ENCODE data around the gene RIPOR3.
A peak's percentile ranks its signal among the peaks of the same experiment; 100 is the strongest.
"Not testable (repeated sequence)": the region's sequence is repeated elsewhere in the genome, so short reads cannot be mapped to it uniquely, and the experiment has no call there.

Gene RIPOR3

DNA sequence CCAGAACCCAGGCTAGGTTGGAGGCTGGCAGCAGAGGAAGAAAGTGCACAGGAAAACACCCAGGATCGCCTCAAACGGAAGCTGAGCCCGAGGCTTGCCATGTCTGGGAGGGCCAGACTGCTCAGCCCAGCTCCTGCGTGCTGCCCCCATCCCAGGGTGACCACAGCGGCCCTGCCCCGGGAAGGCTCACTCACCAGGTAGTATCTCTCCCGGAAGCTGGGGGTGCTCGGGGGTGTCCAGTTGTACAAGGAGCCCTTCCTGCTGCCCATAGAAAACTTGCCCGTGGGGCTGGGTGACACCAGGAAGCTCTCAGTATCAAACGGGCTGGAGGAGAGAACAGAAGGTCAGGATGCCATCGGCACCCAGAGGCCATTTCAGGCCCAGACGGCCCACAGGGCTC is 86.9 kb downstream of the RIPOR3 start:
- DNase-seq = no peak

- no peak for DNase-seq
These were observed 88.8 kb downstream of the RIPOR3 start for GRCh38 chr20:50602432-50603088.

DNA sequence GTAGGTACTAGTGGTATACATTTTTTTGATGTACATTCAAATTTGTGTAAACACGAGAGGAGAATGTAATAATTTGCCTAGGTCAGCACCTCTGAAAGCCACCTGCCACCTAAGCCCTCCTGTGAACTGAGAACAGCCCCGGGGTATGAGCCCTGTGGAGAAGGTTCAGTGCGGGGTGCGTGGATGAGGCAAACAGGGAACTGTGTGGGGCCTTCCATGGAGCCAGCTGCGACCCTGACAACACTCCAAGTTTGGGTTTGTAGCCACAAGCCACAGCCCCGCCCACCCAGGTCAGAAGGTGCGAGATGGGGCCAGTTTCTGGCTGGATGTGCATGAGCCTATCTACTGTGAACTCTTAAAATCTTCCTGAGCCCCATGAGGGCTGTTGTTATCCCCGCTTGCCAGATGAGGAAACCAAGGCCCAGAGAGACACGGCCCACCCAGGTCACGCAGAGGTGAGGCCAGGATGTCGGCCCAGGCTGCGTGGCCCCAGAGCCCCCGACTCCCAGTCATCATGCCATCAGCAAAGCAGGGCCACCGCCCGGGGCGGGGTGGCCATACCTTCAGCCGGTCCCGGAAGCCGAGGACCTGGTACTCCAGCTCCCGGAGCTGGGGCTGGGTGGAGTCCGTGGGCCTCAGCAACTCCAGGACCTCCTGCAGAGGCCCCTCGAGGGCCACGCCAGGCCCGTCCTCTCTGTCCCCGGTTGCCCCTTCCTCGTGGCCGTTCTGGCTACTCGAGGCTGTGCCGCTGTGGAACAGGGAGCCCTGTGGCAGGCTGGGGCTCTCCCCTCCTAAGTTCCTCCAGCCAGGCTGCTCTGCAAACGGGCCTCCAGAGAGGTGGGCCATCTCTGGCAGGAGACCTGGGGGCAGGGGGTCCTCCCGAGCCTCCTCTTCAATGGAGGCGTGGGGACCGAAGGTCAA is 89.6 kb downstream of the RIPOR3 start:
- DNase-seq = no peak

DNA sequence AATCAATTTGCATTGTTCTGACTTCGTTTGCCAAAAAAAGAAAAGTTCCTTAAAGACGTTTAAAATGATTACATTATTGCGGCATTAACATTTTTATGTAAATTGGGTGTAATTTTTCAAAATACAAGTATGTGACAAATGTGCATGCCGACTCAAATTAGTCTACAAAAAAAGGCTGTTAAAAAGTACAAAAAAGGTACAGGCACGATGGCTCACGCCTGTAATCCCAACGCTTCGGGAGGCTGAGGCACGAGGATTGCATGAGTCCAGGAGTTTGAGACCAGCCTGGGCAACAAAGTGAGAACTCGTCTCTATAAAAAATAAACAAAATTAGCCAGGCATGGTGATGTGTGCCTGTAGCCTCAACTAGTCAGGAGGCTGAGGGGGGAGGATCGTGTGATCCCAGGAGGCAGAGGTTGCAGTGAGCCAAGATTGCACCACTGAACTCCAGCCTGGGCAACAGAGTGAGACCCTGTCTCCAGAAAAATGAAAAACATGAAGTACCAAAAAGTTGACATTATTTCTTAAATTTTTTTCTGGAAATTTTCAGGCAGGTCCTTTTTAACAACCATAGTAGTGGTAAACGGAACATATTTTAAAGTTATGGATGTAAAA is 91.0 kb downstream of the RIPOR3 start:
- no peak for DNase-seq

DNA sequence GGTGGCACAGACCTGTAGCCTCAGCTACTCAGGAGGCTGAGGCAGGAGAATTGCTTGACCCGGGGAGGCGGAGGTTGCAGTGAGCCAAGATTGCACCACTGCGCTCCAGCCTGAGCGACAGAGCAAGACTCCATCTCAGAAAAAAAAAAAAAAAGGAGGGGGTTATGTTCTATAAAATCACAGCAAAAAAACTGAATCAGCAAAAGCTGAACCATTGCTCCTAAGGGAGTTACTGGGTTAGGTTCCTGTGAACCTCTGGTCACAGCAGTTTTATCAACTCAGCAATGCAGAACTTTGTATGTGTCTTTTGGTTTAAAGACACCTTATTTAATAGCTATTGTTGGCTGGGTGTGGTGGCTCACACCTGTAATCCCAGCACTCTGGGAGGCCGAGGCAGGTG is 92.6 kb downstream of the RIPOR3 start:
- DNase-seq = not testable (repeated sequence)

DNA sequence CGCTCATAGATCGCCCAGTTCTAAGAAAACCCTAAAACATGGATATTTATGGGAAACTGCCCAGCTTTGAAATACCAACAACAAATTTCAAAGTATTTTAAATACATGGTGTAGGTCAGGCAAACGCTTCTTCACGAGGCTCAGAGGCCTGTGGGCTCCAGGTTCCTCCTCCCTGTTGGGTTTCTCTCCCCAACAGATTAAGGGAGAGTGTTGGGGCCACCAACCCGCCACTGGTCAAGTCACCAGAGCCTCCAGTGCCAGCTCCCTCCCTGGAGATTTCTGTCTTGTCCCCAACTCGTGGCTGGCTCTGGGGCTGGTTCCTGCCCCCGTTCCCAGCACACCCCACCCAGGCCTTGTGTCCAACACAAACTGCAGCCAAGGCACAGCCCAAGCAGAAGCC is 93.3 kb downstream of the RIPOR3 start:
- no peak for DNase-seq

DNA sequence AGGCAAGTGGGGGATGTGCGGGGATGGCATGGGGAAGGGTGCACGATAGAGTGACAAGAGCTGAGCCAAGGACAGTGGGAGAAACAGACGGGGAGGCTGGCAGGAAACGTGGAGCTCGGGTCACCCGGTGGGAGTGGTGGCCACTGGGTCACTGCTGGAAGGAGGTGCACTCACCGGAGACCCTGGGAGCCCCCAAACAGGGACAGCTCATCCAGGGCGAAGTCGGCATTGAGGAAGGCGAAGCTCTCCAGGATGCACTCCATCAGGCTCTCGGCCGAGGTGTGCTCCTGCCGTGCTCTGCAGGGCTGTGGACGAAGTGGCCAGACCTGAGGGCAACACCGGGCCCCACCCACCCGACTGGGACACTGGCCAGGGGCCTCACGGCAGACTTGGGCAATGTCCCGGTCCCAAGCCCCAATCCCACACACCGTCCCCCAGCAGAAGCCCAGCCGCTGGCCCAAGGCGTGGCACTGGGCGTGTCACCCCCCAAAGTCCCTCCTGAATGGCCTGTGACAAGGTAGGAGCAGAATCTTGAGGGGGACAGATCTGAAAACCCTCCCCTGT is 93.9 kb downstream of the RIPOR3 start:
- DNase-seq = no peak

- no peak for DNase-seq
These were observed 94.7 kb downstream of the RIPOR3 start for GRCh38 chr20:50596694-50597021.

GRCh38 chr20:50595988-50596693 is 95.2 kb downstream of the RIPOR3 start:
- no peak for DNase-seq

DNA sequence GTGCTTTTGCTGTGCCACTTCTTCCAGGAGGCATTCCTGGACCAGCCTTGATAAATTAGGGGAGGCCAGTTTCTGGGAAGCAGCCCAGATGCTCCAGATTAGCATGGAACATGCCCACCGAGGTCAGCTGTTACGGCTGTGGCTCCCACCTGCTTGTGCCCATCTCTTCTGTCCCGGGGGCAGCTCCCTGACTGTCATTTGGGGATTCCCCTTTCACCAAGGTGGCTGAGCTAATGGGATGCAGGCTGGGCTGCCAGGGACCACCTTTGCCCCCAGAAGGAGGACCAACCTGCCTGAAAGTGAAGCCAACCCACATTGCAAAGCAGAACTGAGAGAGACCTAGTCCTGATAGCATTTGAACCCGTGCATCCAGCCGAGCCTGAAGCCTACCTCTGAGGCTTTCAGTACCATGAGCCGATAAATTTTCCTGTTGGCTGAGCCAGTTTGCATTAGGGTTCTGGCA is 95.9 kb downstream of the RIPOR3 start:
- DNase-seq = no peak

- peak; percentile 30 for DNase-seq
These were observed 96.5 kb downstream of the RIPOR3 start for GRCh38 chr20:50594591-50595432.

DNA sequence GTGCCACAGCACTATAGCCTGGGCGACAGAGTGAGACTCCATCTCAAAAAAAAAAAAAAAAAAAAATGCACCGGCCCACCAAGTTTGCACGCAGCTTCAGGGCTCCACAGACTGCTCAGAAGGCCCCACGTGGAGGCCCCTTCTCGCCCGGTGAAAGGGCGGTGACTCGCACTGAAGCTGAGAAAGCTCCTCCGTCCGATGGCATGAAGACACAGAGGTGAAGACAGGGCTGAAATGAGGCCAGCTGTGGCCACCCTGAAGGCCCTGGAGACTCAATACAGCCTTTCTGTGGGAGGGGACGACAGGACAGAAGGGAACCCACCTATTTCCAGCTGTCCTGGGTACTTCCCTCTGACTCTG is 97.1 kb downstream of the RIPOR3 start:
- no peak for DNase-seq

- DNase-seq = no peak
These were observed 98.4 kb downstream of the RIPOR3 start for GRCh38 chr20:50593005-50593335.

DNA sequence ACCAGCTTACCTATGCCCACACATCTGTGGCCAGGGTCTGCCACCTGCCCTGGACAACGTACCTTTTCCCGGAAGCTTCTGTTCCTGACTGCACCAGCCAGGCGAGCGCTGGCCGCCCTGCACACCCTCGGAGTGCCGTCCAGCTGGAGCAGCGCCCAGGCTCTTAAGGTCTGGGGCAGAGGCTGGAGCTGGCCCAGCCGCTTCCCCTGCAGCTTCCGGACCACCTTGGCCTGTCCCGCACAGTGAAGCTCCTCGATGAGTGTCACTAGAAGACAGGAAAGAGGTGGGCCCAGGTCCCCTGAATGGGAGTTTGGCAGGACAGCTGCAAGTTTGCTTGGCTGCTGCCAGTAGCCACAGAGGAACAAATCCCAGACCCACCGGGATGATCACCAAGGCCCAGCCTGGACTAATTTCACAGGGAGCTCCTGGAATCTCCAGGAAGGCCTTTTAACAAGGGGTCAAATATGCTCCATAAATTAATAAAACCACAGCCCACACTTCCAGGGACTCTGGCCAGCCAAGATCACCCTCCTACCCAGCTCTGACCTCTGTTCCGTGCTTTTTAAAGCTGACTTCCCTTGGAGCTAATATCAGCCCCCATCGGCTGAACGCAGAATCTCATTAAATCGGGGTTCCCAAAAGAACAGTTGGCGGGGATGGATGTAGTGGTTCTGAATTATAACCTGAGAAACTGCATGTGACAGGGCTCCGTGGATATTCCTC is 98.9 kb downstream of the RIPOR3 start:
- no peak for DNase-seq

DNA sequence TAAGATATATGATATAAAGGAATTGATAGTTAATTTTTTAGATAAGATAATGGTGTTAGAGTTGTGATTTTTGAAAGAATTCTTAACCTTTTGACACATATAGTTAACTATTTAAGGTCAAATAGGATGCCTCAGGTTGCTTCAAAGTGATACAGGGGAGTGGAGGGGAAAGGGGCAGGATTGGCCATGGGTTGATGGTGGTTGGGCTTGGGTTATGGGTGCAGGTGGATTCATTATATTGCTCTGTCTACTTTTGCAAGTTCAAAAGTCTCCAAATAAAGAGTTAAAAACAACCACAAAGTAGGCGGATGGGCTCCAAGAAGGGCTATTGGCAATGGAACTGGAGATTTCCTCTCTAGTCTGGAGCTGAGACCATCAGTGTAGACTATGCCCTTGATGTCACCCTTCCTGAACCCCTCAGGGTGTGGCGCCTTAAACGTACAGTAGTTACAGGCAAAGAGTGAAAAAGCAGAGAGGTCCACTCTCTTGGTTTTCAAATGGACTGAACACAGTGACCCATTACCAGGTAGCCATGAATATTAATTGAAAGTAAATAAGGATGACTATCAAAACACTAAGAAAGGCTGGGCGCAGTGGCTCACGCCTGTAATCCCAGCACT is 100.0 kb downstream of the RIPOR3 start:
- DNase-seq = no peak

DNA sequence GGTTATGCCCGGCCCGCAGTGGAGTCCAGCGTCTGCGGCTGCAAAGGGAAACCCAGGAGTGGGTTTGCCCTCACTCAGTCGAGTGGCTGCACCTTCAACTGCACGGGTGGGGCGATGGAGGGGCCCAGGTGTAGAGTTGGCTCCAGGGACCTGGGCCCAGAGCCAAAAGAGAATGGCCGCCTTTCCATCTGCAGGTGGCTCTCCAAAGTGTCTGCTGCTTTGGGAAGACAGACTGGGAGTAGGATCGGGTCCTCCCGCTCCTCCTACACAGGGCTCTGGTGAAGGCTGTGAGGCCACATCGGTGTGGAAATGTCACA is 101.0 kb downstream of the RIPOR3 start:
- no peak for DNase-seq

- no peak for DNase-seq
These were observed 101.6 kb downstream of the RIPOR3 start for GRCh38 chr20:50589548-50590347.

DNA sequence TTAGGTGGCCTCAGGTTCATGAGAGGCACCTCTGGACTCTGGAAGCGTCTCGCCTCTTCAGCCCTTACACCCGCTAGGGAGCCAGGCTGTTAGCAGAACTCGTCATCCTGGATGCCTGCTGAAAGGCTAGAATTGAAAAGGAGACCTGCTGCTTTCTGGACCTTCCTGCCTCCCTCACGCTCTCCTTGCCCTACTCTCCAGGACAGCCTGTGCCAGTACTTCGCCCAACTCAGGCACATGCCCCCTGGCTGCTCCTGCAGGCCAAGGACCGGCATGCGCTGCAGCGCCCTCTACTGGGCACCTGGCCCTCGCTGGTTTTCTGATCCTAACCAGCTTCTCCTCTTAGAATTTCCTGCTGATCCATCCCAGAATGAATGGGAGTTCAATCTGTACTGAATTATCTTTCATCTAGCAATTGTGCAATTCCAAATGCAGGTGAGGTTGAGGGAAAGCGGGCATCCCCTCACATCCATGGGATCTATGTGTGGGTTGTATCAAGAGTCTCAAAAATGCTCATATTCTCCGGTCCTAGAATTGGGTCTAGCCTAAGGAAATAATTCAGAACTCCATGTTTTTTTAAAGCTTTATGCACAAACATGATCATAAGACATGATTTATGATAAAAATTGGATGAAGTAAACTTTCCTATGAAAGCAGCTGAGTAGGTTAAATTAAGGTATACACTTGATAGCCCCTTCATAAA is 103.2 kb downstream of the RIPOR3 start:
- DNase-seq = no peak

GRCh38 chr20:50587291-50587961 is 103.9 kb downstream of the RIPOR3 start:
- no peak for DNase-seq

Measured in NCI-H1436 (cell line).